Superior temporal gyrus (tissue), 1 donor: Measurements from ENCODE around the gene PKP1.

Source experiments
- DNase-seq: peaks from one replicate; pipeline ENCODE4 v3.0.0-alpha.2; 2016; ENCODE audit errors: extremely low spot score

PKP1 gene

GRCh38 chr1:201281573-201281972 is 1.7 kb upstream of the PKP1 start:
- no peak for DNase-seq

- DNase-seq: no peak
Observed at GRCh38 chr1:201282216-201282615, 1.1 kb upstream of the PKP1 start.

GRCh38 chr1:201283836-201284553 is 689 bp downstream of the PKP1 start:
- no peak for DNase-seq

GRCh38 chr1:201284636-201285035 is 1.3 kb downstream of the PKP1 start:
- no peak for DNase-seq

- no peak for DNase-seq
Observed at GRCh38 chr1:201285846-201286245, 2.5 kb downstream of the PKP1 start.

- DNase-seq: no peak
Observed at GRCh38 chr1:201286445-201286844, 3.1 kb downstream of the PKP1 start.

- DNase-seq: no peak
Observed at GRCh38 chr1:201288007-201288406, 4.7 kb downstream of the PKP1 start.

GRCh38 chr1:201288765-201289164 is 5.5 kb downstream of the PKP1 start:
- DNase-seq: no peak

- DNase-seq: no peak
Observed at GRCh38 chr1:201290551-201290950, 7.2 kb downstream of the PKP1 start.

- no peak for DNase-seq
Observed at GRCh38 chr1:201291916-201292315, 8.6 kb downstream of the PKP1 start.

GRCh38 chr1:201294876-201295275 is 11.6 kb downstream of the PKP1 start:
- DNase-seq: no peak

- no peak for DNase-seq
Observed at GRCh38 chr1:201295346-201295745, 12.0 kb downstream of the PKP1 start.

GRCh38 chr1:201295861-201296260 is 12.6 kb downstream of the PKP1 start:
- no peak for DNase-seq

- no peak for DNase-seq
Observed at GRCh38 chr1:201296352-201296751, 13.0 kb downstream of the PKP1 start.

GRCh38 chr1:201298396-201299381 is 15.4 kb downstream of the PKP1 start:
- no peak for DNase-seq

- DNase-seq: no peak
Observed at GRCh38 chr1:201299968-201300367, 16.7 kb downstream of the PKP1 start.

- DNase-seq: no peak
Observed at GRCh38 chr1:201300641-201301040, 17.3 kb downstream of the PKP1 start.

- DNase-seq: no peak
Observed at GRCh38 chr1:201302163-201303152, 19.2 kb downstream of the PKP1 start.

- no peak for DNase-seq
Observed at GRCh38 chr1:201304126-201304525, 20.8 kb downstream of the PKP1 start.

GRCh38 chr1:201305815-201306214 is 22.5 kb downstream of the PKP1 start:
- no peak for DNase-seq

- DNase-seq: no peak
Observed at GRCh38 chr1:201307231-201307630, 23.9 kb downstream of the PKP1 start.
